Activated naive CD8-positive, alpha-beta T cell treated with anti-CD3 and anti-CD28 coated beads, Interleukin-2, amount 10 ng/mL, durations not matched to agents 7 days and 5 days (primary cell): Measurements from ENCODE around the gene RPS14. TPM values are rescaled to one million over a fixed set of nuclear protein-coding genes. Genes with fewer than 3 reads are reported as not detected.

Source experiments
- ATAC-seq: fragments of 150-1000 bp; cut with Tn5 transposase; one replicate; pipeline ENCODE4 v1.10.0; 2021; ENCODE audit warnings: low read depth, moderate library complexity
- POLR2A ChIA-PET: fragments of 350-600 bp; sonication (Branson Sonifier 250); formaldehyde crosslinking; loops from one replicate; lab custom pipeline; 2021; ENCODE audit warnings: antibody characterized with exemption; lab: Charles Lee
- DNase-seq: peaks from one replicate; pipeline ENCODE4 v3.0.0; 2021
- H3K27ac Mint-ChIP-seq: one replicate; pipeline ENCODE4 v1.8.0; 2022; ENCODE audit warnings: mild to moderate bottlenecking, mixed read lengths
- H3K27me3 Mint-ChIP-seq: one replicate; pipeline ENCODE4 v1.8.0; 2022; ENCODE audit warnings: mild to moderate bottlenecking, moderate library complexity, mixed read lengths
- H3K36me3 Mint-ChIP-seq: one replicate; pipeline ENCODE4 v1.8.0; 2021; ENCODE audit warnings: mild to moderate bottlenecking, mixed read lengths
- H3K4me1 Mint-ChIP-seq: one replicate; pipeline ENCODE4 v1.8.0; 2021; ENCODE audit warnings: mixed read lengths
- H3K4me3 Mint-ChIP-seq: one replicate; pipeline ENCODE4 v1.8.0; 2022; ENCODE audit warnings: mild to moderate bottlenecking, moderate library complexity, mixed read lengths
- H3K9me3 Mint-ChIP-seq: one replicate; pipeline ENCODE4 v1.8.0; 2021; ENCODE audit warnings: mixed read lengths
- total RNA-seq, 2 experiments: library from RNA; stranded (reverse); gene quantifications; one replicate each; pipeline ENCODE4 v1.2.3, GENCODE V29; 2021

RPS14 gene
- total RNA-seq, 2 experiments from 2014 or later, result 2,811 to 2,872 TPM

GRCh38 chr5:150448952-150449516 is 505 bp downstream of the RPS14 start:
- Mint-ChIP-seq H3K4me3 (peak overlapping the region; percentile 96), H3K4me1 (peaks cover 28% of the 10 kb centered on the region), H3K36me3 (peaks cover 26% of the 10 kb centered on the region), H3K27me3 (no peaks in the 10 kb centered on the region), H3K9me3 (no peaks in the 10 kb centered on the region), H3K27ac (peak overlapping the region; percentile 99)
- POLR2A ChIA-PET, result interaction anchor here (0.6 to 2.1 kb wide), 10 partner anchors 9 to 397 kb away, joined by 3 to 18 read pairs (median 6); partner anchors contain the start of genes CD74, IRGM and PDGFRB
- DNase-seq, result no peak
- peak; percentile 37 for ATAC-seq

- POLR2A ChIA-PET, result no interaction called here
- H3K27ac Mint-ChIP-seq, result peak overlapping the region; percentile 99
- H3K27me3 Mint-ChIP-seq, result no peaks in the 10 kb centered on the region
- H3K9me3 Mint-ChIP-seq, result no peaks in the 10 kb centered on the region
- DNase-seq (no peak), ATAC-seq (no peak)
- H3K4me3 Mint-ChIP-seq, result peak overlapping the region; percentile 96
- H3K4me1 Mint-ChIP-seq, result peaks cover 29% of the 10 kb centered on the region
- peaks cover 31% of the 10 kb centered on the region for H3K36me3 Mint-ChIP-seq
Measured at GRCh38 chr5:150448334-150448733, 1.2 kb downstream of the RPS14 start.

- POLR2A ChIA-PET, result no interaction called here
- H3K36me3 Mint-ChIP-seq, result peaks cover 33% of the 10 kb centered on the region
- H3K27me3 Mint-ChIP-seq, result no peaks in the 10 kb centered on the region
- no peak overlapping the region for H3K27ac Mint-ChIP-seq
- peak overlapping the region; percentile 96 for H3K4me3 Mint-ChIP-seq
- peaks cover 29% of the 10 kb centered on the region for H3K4me1 Mint-ChIP-seq
- no peaks in the 10 kb centered on the region for H3K9me3 Mint-ChIP-seq
- DNase-seq (no peak), ATAC-seq (no peak)
Measured at GRCh38 chr5:150447188-150447587, 2.4 kb downstream of the RPS14 start.

GRCh38 chr5:150446583-150446982 is 3.0 kb downstream of the RPS14 start:
- POLR2A ChIA-PET, result no interaction called here
- H3K27ac Mint-ChIP-seq, result peak overlapping the region; percentile 56
- ATAC-seq (no peak), DNase-seq (no peak)
- H3K9me3 Mint-ChIP-seq, result no peaks in the 10 kb centered on the region
- H3K4me1 Mint-ChIP-seq, result peaks cover 29% of the 10 kb centered on the region
- peaks cover 33% of the 10 kb centered on the region for H3K36me3 Mint-ChIP-seq
- H3K4me3 Mint-ChIP-seq, result no peak overlapping the region
- H3K27me3 Mint-ChIP-seq, result no peaks in the 10 kb centered on the region

- Mint-ChIP-seq H3K27ac (peak overlapping the region; percentile 26), H3K36me3 (peaks cover 33% of the 10 kb centered on the region), H3K27me3 (no peaks in the 10 kb centered on the region), H3K4me3 (no peak overlapping the region), H3K4me1 (peaks cover 29% of the 10 kb centered on the region), H3K9me3 (no peaks in the 10 kb centered on the region)
- POLR2A ChIA-PET, result no interaction called here
- ATAC-seq (no peak), DNase-seq (no peak)
Measured at GRCh38 chr5:150446088-150446487, 3.5 kb downstream of the RPS14 start.

- POLR2A ChIA-PET, result interaction anchor here (0.7 kb wide), 1 partner anchor 9 kb away, joined by 5 read pairs; no protein-coding TSS in a partner anchor
- H3K4me1 Mint-ChIP-seq, result peaks cover 28% of the 10 kb centered on the region
- DNase-seq (no peak), ATAC-seq (no peak)
- no peak overlapping the region for H3K4me3 Mint-ChIP-seq
- no peaks in the 10 kb centered on the region for H3K9me3 Mint-ChIP-seq
- H3K27me3 Mint-ChIP-seq, result no peaks in the 10 kb centered on the region
- peak overlapping the region; percentile 31 for H3K27ac Mint-ChIP-seq
- H3K36me3 Mint-ChIP-seq, result peaks cover 33% of the 10 kb centered on the region
Measured at GRCh38 chr5:150444770-150445169, 4.8 kb downstream of the RPS14 start.

- no peak for DNase-seq
- H3K27ac Mint-ChIP-seq, result peak overlapping the region; percentile 13
- peaks cover 26% of the 10 kb centered on the region for H3K36me3 Mint-ChIP-seq
- POLR2A ChIA-PET, result no interaction called here
- H3K4me3 Mint-ChIP-seq, result no peak overlapping the region
- H3K4me1 Mint-ChIP-seq, result peaks cover 25% of the 10 kb centered on the region
- H3K27me3 Mint-ChIP-seq, result no peaks in the 10 kb centered on the region
- ATAC-seq, result no peak
- no peaks in the 10 kb centered on the region for H3K9me3 Mint-ChIP-seq
Measured at GRCh38 chr5:150443242-150444075, 6.1 kb downstream of the RPS14 start.

GRCh38 chr5:150442699-150443080 is 6.8 kb downstream of the RPS14 start:
- Mint-ChIP-seq H3K27me3 (no peaks in the 10 kb centered on the region), H3K9me3 (no peaks in the 10 kb centered on the region), H3K27ac (no peak overlapping the region), H3K4me3 (no peak overlapping the region), H3K36me3 (peaks cover 20% of the 10 kb centered on the region), H3K4me1 (peaks cover 19% of the 10 kb centered on the region)
- DNase-seq, result no peak
- POLR2A ChIA-PET, result no interaction called here
- no peak for ATAC-seq

GRCh38 chr5:150441813-150442698 is 7.5 kb downstream of the RPS14 start:
- no peak overlapping the region for H3K27ac Mint-ChIP-seq
- H3K4me1 Mint-ChIP-seq, result peaks cover 12% of the 10 kb centered on the region
- no peaks in the 10 kb centered on the region for H3K9me3 Mint-ChIP-seq
- H3K36me3 Mint-ChIP-seq, result peaks cover 18% of the 10 kb centered on the region
- DNase-seq (no peak), ATAC-seq (no peak)
- no peak overlapping the region for H3K4me3 Mint-ChIP-seq
- no peaks in the 10 kb centered on the region for H3K27me3 Mint-ChIP-seq
- POLR2A ChIA-PET, result no interaction called here

- no peak overlapping the region for H3K4me3 Mint-ChIP-seq
- POLR2A ChIA-PET, result no interaction called here
- no peaks in the 10 kb centered on the region for H3K9me3 Mint-ChIP-seq
- ATAC-seq, result no peak
- peaks cover 10% of the 10 kb centered on the region for H3K4me1 Mint-ChIP-seq
- H3K36me3 Mint-ChIP-seq, result peaks cover 12% of the 10 kb centered on the region
- no peaks in the 10 kb centered on the region for H3K27me3 Mint-ChIP-seq
- DNase-seq, result no peak
- peak overlapping the region; percentile 46 for H3K27ac Mint-ChIP-seq
Measured at GRCh38 chr5:150440948-150441812, 8.4 kb downstream of the RPS14 start.

- peaks cover 10% of the 10 kb centered on the region for H3K4me1 Mint-ChIP-seq
- H3K4me3 Mint-ChIP-seq, result no peak overlapping the region
- H3K27ac Mint-ChIP-seq, result no peak overlapping the region
- H3K36me3 Mint-ChIP-seq, result peaks cover 6% of the 10 kb centered on the region
- POLR2A ChIA-PET, result no interaction called here
- H3K27me3 Mint-ChIP-seq, result no peaks in the 10 kb centered on the region
- ATAC-seq (no peak), DNase-seq (no peak)
- no peaks in the 10 kb centered on the region for H3K9me3 Mint-ChIP-seq
Measured at GRCh38 chr5:150438873-150439546, 10.5 kb downstream of the RPS14 start.

GRCh38 chr5:150436141-150436680 is 13.3 kb downstream of the RPS14 start:
- Mint-ChIP-seq H3K4me3 (peak overlapping the region; percentile 33), H3K4me1 (peaks cover 11% of the 10 kb centered on the region), H3K27ac (peak overlapping the region; percentile 80), H3K9me3 (no peaks in the 10 kb centered on the region), H3K27me3 (peaks cover 3% of the 10 kb centered on the region), H3K36me3 (no peaks in the 10 kb centered on the region)
- DNase-seq (peak; percentile 84), ATAC-seq (peak; percentile 96)
- POLR2A ChIA-PET, result interaction anchor here (0.6 to 1.2 kb wide), 6 partner anchors 9 to 78 kb away, joined by 3 to 7 read pairs (median 5); partner anchors contain the start of gene CD74
